ENCODE data around the gene LINC01488.

Gene LINC01488

GRCh38 chr11:69495441-69496201 is 14.2 kb downstream of the LINC01488 start:
- DNase-seq = no peak

DNA sequence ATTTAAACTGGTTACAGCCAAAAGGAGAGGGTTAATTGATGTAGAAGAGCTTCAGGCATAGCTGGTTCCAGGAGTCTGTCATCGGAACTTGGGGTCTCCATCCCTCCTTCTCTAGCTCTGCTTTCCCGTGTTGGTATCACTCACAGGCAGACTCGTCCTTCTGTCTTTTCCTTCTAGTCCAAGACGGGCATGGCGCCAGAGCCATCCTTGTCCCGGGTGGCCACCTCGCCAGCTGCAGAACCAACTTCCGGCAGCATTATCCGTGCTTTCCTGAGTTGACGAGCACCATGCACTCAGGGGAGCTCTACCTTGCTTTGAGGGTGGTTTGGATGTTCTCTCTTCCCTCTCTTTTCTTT is 14.7 kb downstream of the LINC01488 start:
- no peak for DNase-seq

- DNase-seq = no peak
These were observed 15.3 kb downstream of the LINC01488 start for GRCh38 chr11:69496631-69497220.

DNA sequence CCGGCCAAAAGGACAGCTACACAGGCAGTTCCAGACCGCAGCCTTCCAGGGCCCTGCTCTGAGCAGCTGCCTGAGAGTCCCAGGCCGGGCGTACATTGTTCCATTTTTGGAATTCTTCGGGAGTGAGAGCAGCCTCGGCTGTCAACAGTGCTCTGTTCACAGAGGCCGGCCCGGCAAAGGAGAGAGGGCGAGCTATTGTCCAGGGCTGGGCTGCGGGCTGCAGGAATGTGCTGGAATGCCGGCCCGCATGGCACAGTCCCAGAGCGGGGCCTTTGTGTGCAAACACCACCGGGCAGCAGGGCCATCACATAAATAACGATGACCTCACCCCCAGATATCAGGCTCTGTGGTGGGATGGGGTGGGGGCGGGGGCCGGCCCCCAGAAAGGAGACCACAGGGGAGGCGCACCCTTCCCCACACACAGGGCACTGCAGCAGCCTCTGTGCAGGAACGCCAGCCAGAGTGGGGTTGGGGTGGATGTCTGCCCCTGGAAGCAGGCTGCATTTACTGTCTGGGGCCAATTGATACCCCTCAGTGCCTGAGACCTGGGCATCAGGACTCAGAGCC is 15.8 kb downstream of the LINC01488 start:
- DNase-seq = no peak

DNA sequence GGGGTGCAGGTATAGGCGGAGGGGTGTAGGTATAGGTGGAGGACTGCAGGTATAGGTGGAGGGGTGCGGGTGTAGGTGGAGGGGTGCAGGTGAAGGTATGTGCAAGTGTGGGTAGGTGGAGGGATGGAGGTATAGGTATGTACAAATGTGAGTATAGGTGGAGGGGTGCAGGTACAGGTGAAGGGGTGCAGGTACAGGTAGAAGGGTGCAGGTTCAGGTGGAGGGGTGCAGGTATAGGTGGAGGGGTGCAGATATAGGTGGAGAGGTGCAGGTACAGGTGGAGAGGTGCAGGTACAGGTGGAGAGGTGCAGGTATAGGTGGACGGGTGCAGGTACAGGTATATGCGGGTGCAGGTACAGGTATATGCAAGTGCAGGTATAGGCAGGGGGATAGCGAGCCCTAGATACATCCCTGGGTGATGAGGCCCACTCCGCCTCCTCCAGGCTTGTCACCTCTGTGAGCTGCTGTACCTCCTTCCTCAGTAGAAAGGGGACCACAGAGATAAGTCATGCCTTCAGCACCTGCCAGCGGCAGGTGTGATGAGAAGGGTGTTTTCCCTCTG is 17.2 kb downstream of the LINC01488 start:
- DNase-seq = no peak

DNA sequence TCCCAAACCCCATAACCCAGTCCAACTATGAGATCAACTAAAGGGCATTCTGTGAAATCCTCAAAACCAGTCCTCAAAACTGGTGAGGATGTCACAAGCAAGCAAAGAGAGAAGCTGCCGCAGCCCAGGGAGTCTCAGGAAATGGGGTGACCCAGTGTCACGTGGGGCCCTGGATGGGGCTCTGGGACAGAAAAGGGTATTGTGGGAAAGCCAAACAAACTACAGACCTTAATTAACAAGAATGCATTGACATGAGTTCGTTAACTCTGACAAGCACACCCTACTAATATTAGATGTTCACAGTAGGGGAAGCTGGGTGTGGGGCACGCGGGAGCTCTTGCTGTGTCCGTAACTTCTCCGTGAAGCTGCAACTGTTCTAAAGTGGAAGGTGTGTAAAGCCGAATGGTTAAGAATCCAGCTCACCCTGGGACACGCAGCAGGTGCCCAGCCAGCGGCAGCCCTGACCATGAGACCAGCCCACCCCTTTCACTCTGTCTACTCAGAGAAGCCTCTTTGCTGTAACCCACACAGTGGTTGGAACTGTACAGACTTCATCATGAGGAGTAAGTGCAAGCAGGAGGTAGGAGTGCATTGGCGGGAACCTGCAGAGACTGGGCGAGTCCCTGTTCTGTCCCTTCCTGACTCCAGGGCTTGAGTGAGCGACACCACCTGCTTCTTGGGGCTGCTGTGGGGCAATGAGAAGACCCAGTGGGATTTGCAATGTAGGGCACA is 17.9 kb downstream of the LINC01488 start:
- DNase-seq = no peak

GRCh38 chr11:69499918-69500284 is 18.4 kb downstream of the LINC01488 start:
- no peak for DNase-seq

GRCh38 chr11:69500285-69501120 is 19.0 kb downstream of the LINC01488 start:
- no peak for DNase-seq

DNA sequence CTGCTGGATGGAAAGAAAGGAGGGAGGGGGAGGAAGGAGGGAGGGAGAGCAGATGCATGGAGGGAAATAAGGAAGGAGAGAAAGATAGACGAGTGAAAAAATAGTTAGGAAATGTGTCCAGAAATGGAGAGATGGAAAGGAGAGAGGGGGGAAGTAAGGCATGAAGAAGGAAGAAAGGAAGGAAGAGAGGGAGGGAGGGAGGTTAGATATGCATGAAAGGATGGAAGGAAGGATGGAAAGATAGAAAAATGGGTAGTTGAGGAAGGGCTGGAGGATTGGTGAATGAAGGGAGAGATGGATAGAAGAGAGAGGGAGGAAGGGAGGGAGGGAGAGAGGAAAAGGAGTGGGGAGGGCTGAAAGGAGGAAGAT is 19.6 kb downstream of the LINC01488 start:
- DNase-seq = no peak

DNA sequence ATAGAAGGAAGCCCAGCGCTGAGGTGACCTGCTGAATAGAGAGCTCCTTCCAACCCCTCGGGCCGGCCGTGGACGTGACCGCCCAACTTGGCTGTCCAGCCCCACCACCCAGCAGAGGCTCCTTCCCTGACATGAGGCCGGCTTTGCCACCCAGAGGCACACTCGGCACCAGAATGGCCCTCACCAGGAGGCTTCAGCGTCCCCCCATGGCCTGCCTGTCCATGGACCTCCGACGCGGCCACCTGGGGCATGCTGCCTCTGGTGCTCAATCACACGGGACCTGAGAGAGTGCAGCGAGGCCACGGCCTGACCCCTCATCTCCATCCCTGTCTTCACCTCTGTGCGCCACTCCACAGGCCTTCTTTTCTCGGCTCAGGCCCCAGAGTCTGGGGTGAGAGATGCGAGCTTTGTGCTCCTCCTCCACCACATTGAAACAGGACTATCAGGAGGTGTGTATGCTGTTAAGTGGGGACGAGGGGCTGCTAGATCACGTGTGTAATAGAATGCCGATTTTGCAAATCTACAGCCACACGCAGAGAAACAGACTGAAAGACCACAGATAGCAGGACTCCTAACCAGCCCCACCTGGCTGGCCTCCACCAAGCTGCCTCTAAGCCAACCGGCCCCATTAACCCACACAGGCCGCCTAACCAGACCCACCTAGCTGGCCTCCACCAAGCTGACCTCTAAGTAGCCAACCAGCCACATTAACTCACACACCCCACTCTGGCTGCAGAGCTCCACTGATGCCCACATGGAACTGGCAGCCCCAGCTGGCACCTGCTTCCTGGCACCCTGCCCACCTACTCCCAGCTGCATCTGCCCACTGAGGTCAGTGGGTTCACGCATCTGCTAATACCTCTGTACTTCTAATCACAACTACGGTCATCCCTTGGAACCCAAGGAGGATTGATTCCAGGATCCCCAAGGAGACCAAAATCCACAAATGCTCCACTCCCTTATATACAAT is 20.7 kb downstream of the LINC01488 start:
- DNase-seq = no peak

GRCh38 chr11:69504127-69504526 is 22.7 kb downstream of the LINC01488 start:
- no peak for DNase-seq

DNA sequence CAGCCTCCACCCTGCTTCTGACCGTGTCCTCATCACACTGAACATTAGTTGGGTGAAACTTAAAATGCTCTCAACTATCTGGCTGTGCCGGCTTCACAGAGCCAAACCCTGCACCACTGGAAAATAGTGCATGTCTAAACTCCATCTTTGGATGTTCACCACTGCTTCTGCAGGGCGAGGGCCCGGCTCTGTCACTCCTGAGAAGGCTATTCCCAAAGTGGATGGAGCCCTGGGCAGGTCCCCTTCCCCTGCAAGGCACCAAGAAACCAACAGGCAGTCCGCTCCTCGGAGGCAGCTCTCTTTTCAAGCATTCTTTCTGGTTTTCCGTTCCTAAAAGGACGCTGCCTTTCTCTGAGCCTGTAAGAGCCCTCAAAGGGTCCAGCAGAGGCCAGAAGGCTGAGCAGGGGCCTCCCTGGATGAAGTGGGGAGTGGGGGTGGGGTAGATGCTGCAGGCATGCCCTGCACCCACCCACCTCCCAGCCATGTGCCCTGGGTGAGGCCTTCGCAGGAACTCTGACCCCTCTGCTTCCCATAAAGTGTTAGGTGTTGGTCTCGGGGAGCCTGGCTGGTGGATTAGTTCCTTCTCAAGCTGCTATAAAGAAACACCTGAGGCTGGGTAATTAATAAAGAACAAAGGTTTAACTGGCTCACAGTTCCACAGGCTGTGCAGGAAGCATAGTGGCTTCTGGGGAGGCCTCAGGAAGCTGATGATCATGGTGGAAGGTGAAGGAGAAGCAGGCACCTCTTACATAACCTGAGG is 23.3 kb downstream of the LINC01488 start:
- DNase-seq = no peak

DNA sequence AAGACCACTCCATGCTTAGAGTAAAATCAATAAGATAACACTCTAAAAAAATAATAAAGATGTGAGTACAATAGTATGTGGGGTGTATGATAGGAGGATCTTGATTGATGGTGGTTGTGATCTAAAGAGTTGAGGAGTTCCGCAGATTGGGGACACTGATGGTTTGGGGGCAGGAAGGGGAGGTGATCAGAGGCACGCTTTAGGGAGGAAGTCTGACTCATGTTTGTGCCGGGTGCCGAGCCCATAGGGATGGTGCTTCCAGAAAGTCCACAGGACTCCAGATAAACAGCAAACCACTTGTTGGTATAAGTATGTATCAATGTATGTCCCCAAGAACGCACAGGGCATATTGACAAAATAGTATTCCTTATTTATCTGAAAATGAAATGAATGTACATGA is 27.5 kb downstream of the LINC01488 start:
- no peak for DNase-seq

GRCh38 chr11:69509381-69509780 is 27.9 kb downstream of the LINC01488 start:
- no peak for DNase-seq

GRCh38 chr11:69509846-69510390 is 28.5 kb downstream of the LINC01488 start:
- no peak for DNase-seq

DNA sequence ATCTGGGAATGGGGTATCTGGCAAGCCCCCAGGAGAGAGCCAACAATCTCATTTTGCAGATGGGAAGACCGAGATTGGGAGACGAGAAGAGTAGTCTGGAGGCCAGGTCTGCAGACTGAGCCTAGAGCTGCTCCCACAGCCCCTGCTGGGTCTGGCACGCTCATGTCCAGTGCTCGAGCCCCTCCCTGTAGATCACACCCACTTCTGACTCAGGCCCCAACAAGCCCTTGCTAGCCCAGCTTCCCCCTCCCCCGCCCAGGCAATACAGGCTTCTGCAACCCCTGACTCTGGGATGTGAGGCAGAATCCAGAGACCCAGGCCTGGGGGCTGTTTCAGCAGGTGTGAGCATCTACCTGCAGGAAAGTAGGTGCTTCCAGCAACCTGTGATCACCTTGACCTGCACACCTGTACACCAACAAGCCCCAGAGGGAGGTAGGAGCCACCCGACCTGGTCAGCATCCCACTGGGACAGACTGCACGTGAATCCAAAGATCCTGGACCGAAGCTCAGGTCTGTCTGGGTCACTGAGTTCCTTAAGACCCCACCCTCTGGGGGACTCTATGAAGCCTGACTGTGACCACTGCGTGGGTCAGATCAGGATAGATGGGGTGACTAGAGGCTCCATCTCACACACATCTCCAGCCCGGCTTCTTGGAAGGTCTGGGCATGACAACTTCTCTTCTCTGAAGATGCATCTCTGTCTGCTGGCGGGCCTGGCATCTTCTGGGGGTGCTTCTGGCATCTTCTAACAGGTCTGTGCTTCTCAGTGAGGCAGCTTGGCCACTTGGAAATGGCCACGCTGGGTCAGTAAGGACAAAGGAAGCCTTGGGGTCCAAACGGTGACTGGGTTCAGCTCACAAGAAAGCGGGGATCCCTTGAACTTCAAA is 29.3 kb downstream of the LINC01488 start:
- no peak for DNase-seq

GRCh38 chr11:69511358-69512055 is 30.0 kb downstream of the LINC01488 start:
- no peak for DNase-seq

DNA sequence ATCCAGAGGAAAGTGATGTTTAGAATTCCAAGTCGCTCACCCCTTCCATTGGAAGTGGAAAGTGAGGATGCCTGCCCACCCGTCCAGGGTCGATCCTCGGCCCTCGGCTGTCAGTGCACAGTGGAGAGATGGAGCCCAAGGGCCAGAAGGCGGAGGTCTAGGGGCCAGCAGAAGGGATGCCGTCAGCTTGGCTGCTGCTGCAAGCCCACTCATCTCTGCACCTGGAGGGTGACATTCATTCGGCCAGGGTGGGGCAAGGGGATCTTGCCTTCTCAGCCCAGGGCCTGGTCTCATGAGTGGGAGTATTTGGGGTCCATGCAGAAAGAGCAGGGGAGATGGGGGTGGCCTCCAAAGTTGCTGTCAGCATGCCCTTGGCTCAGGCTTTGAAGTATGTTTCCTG is 30.7 kb downstream of the LINC01488 start:
- DNase-seq = no peak

GRCh38 chr11:69512790-69513189 is 31.3 kb downstream of the LINC01488 start:
- no peak for DNase-seq

Measured in NCI-H2227 treated with DMSO at 0.1 percent for 48 hours (cell line).